ENCODE data around the gene PAF1. TPM values are rescaled to one million over a fixed set of nuclear protein-coding genes. Genes with fewer than 3 reads are reported as not detected.

Gene PAF1
- polyA plus RNA-seq, 1 donor from 2014 or later = 37.3 TPM

GRCh38 chr19:39428283-39429112, 37.6 kb upstream of the PAF1 start:
- Histone ChIP-seq H2AFZ (ENCODE audit: low read depth, low read length) (no peak overlapping the region), H3K9ac (ENCODE audit: low read length) (no peak overlapping the region), H3F3A (ENCODE audit: insufficient read depth, low read length, poor library complexity, severe bottlenecking) (no peaks in the 10 kb centered on the region), H4K20me1 (ENCODE audit: insufficient read depth) (no peaks in the 10 kb centered on the region), H3K36me3 (ENCODE audit: insufficient read depth, low read length) (no peaks in the 10 kb centered on the region), H3K27me3 (ENCODE audit: insufficient read depth, low read depth, low read length) (no peaks in the 10 kb centered on the region), H3K27ac (ENCODE audit: low read length) (no peak overlapping the region), H3K4me3 (ENCODE audit: low read length) (no peak overlapping the region), H3K79me2 (replicated peaks; ENCODE audit: insufficient read depth, low read length) (no peaks in the 10 kb centered on the region), H3K9me3 (ENCODE audit: low read length) (no peaks in the 10 kb centered on the region), H3K9me2 (ENCODE audit: insufficient read depth, low read length) (no peaks in the 10 kb centered on the region), H3K4me2 (ENCODE audit: low read length) (no peak overlapping the region)
- TF ChIP-seq MXI1 (conservative IDR thresholded peaks at IDR 0.05; ENCODE audit: poor library complexity, severe bottlenecking) (no peak), SMC3 (conservative IDR thresholded peaks at IDR 0.05; ENCODE audit: poor library complexity) (no peak), EZH2 (IDR thresholded peaks at IDR 0.05; ENCODE audit: borderline replicate concordance, insufficient read depth, low read length, poor library complexity, severe bottlenecking) (no peak), REST (IDR thresholded peaks at IDR 0.05; ENCODE audit: borderline replicate concordance) (no peak), EP300 (conservative IDR thresholded peaks at IDR 0.05; ENCODE audit: poor library complexity, severe bottlenecking) (no peak), RAD21 (conservative IDR thresholded peaks at IDR 0.05) (no peak), CTCF (IDR thresholded peaks at IDR 0.05; ENCODE audit: poor library complexity, severe bottlenecking) (no peak), TAF1 (IDR thresholded peaks at IDR 0.05; ENCODE audit: low read depth) (no peak), POLR2AphosphoS5 (IDR thresholded peaks at IDR 0.05) (no peak)

GRCh38 chr19:39427707-39428106, 36.8 kb upstream of the PAF1 start:
- Histone ChIP-seq H3K27me3 (ENCODE audit: insufficient read depth, low read depth, low read length) (no peaks in the 10 kb centered on the region), H3K4me2 (ENCODE audit: low read length) (no peak overlapping the region), H4K20me1 (ENCODE audit: insufficient read depth) (no peaks in the 10 kb centered on the region), H2AFZ (ENCODE audit: low read depth, low read length) (no peak overlapping the region), H3K9me3 (ENCODE audit: low read length) (no peaks in the 10 kb centered on the region), H3K9ac (ENCODE audit: low read length) (no peak overlapping the region), H3K79me2 (replicated peaks; ENCODE audit: insufficient read depth, low read length) (no peaks in the 10 kb centered on the region), H3F3A (ENCODE audit: insufficient read depth, low read length, poor library complexity, severe bottlenecking) (no peaks in the 10 kb centered on the region), H3K9me2 (ENCODE audit: insufficient read depth, low read length) (no peaks in the 10 kb centered on the region), H3K27ac (ENCODE audit: low read length) (no peak overlapping the region), H3K4me3 (ENCODE audit: low read length) (no peak overlapping the region), H3K36me3 (ENCODE audit: insufficient read depth, low read length) (no peaks in the 10 kb centered on the region)
- TF ChIP-seq EP300 (conservative IDR thresholded peaks at IDR 0.05; ENCODE audit: poor library complexity, severe bottlenecking) = no peak
- no peak for TF ChIP-seq EZH2 (IDR thresholded peaks at IDR 0.05; ENCODE audit: borderline replicate concordance, insufficient read depth, low read length, poor library complexity, severe bottlenecking)
- TF ChIP-seq MXI1 (conservative IDR thresholded peaks at IDR 0.05; ENCODE audit: poor library complexity, severe bottlenecking) = no peak
- TF ChIP-seq CTCF (IDR thresholded peaks at IDR 0.05; ENCODE audit: poor library complexity, severe bottlenecking) = no peak
- TF ChIP-seq REST (IDR thresholded peaks at IDR 0.05; ENCODE audit: borderline replicate concordance) = no peak
- no peak for TF ChIP-seq SMC3 (conservative IDR thresholded peaks at IDR 0.05; ENCODE audit: poor library complexity)
- no peak for TF ChIP-seq POLR2AphosphoS5 (IDR thresholded peaks at IDR 0.05)
- no peak for TF ChIP-seq TAF1 (IDR thresholded peaks at IDR 0.05; ENCODE audit: low read depth)
- TF ChIP-seq RAD21 (conservative IDR thresholded peaks at IDR 0.05) = no peak

Data from neural cell (in vitro differentiated cells).